Measurements from ENCODE around the gene SLC16A1.

GRCh38 chr1:112954945-112955772, 837 bp downstream of the SLC16A1 start:
- TF ChIP-seq CTCF (conservative IDR thresholded peaks at IDR 0.05; ENCODE audit: low read depth, low read length) = peak; percentile 8; the same call in 1 of the 2 replicates
- no peak for TF ChIP-seq EZH2phosphoT487 (IDR thresholded peaks at IDR 0.05; ENCODE audit: borderline replicate concordance, low read length)
